ENCODE data around the gene KCMF1.

Gene KCMF1

DNA sequence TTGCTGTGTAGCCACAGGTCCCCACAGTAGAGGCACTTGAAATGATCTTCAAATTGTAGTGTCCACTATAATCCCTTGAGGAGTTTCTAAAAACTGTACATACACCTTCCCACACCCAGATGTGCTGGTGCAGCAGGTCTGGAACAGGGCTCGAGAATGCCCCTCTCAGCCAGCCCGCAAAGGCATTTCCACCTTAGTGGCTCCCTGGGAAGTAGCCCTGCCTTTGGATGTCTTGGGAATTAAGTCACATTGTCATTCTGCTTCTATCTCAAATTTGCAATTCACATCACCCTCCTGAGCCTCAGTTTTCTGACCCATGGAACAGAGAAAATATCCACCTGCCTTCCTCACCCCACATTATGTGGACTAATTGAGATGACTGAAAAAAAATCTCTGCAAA lies 118.0 kb downstream of the KCMF1 start:
- no peak for FAIRE-seq

DNA sequence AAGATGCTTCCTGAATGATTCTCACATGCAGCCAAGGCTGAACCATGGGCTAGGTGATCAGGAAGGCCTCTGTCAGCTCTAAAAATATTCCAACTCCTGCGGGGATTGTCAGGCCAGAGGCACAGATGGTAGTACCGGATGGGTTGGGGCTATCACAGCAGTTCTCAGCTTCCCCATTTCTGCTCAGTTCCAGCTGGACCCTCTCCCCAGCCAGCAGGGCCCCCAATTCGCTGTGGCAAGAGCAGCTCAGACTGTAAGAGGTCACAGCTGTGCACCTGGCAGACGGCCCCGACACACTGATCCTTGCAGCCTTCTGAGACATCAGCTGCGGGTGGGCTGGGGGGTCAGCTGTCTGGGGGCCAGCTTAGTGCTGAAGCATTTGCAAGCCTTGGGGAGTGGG lies 118.6 kb downstream of the KCMF1 start:
- FAIRE-seq: no peak

DNA sequence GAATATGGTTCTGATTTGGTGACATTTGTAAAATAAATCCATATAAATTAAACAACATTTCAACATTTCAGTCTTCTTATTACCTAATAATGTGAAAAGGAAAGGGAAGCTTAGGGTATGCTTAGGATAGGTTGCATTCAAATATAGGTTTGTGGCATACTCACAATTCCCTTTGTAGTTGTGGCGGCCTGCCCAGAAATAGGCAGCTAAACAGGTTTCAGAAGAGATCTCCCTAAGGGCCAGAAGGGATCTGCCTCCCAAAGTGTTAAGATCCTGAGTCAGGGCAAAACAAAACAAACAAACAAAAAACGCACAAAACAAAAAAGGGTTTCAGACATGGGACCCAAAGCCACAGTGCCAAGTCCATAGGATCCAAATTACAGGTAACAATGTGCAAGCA lies 120.9 kb downstream of the KCMF1 start:
- no peak for FAIRE-seq

DNA sequence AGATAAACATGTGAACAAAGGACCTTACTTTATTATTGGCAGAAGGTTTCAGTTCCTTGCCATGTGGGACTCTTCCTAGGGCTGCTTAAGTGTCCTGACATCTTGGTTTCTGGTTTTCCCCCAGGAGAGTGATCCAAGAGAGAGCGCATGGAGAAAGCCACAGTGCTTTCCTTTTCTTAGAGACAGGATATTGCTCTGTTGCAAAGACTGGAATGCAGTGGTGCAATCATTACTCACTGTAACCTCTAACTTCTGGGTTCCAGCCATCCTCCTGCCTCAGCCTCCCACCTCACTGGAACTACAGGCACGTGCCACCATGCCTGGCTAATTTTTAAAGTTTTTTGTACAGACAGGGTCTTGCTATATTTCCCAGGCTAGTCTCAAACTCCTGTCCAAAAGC lies 124.1 kb downstream of the KCMF1 start:
- no peak for FAIRE-seq

DNA sequence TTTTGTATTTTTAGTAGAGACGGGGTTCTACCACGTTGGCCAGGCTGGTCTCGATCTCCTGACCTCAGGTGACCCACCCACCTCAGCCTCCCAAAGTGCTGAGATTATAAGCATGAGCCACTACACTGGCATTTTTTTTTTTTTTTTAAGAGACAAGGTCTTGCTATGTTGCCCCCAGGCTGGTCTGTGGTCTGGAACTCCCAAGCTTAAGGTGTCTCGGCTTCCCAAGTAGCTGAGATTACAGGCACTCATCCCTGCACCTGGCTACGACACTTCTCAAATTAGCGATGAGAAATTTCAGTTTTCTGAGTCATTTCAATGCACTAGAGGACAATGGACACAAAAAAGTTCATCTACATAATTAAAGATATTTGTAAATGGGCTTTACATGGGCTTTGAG lies 125.7 kb downstream of the KCMF1 start:
- FAIRE-seq: no peak

DNA sequence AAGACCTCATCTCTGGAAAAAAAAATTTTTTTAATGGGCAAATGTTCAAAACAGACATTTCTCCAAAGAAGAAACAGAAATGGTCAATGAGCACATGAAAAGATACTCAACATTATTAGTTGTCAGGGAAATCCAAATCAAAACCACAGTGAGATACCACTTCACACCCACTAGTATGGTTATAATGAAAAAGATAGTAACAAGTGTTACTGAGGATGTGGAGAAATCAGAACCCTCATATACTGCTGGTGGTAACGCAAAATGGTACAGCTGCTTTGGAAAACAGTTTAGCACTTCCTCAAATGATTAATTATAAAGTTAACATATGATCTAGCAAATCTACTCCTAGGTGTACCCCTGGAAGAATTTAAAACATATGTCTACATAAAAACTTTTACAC lies 133.3 kb downstream of the KCMF1 start:
- FAIRE-seq: no peak

DNA sequence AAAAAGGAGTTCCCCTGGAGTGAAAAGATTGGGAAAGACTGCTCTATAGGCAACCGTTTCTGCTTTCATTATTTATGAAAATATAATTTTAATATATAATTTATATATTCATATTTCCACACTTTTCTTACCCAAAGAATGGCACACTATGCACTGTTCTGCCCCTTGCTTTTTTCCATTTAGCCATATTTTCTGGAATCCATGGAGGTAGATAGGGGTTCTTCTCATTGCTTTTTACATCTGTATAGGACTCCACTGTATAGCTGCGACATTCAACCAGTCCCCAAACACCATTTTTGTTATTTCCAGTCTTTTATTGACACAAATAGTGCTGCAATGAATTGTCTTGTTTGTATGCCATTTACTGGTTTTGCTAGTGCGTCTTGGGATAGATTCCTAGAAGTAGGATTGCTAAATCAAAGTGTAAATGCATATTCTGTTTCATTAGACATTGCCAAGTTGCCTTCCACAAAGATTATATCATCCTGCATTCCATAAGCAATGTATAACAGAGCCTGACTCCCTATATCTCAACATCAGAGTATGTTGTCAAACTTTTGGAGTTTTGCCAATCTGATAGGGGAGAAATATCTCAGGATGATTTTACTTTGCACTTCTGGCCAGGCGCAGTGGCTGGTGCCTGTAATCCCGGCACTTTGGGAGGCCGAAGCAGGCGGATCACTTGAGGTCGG lies 135.7 kb downstream of the KCMF1 start:
- no peak for FAIRE-seq

Data from G401.6 (cell line).